Upper lobe of left lung (tissue), 4 donors: Measurements from ENCODE around the gene PAH.

ENCODE experiments used
- EP300 ChIP-seq, 4 donors: sonication (generic); formaldehyde crosslinking; IDR thresholded peaks; one replicate each; pipeline ENCODE4 v1.5.1; 2017; ENCODE audit warnings: antibody characterized with exemption in 4 of 4, control low read depth in 2 of 4
- POLR2A ChIP-seq, 4 donors: fragments of 450-650 bp; IDR thresholded peaks; one replicate each; pipeline ENCODE4 v1.5.1; 2016 to 2017; ENCODE audit warnings: antibody characterized with exemption in 4 of 4, mild to moderate bottlenecking in 2 of 4
- POLR2AphosphoS5 ChIP-seq, 2 donors: sonication (generic); formaldehyde crosslinking; IDR thresholded peaks; one replicate each; pipeline ENCODE4 v1.5.1; 2017; ENCODE audit warnings: antibody characterized with exemption in 2 of 2
- TF ChIP-seq, protein P1 (sequence below), 6 experiments: fragments of 450-650 bp in 4 of 6; fragments of 200-600 bp in 2 of 6; sonication (generic) in 2 of 6; IDR thresholded peaks; one replicate each; pipeline ENCODE4 v1.5.1; 2016 to 2019; ENCODE audit warnings: antibody characterized with exemption in 6 of 6

DNA sequence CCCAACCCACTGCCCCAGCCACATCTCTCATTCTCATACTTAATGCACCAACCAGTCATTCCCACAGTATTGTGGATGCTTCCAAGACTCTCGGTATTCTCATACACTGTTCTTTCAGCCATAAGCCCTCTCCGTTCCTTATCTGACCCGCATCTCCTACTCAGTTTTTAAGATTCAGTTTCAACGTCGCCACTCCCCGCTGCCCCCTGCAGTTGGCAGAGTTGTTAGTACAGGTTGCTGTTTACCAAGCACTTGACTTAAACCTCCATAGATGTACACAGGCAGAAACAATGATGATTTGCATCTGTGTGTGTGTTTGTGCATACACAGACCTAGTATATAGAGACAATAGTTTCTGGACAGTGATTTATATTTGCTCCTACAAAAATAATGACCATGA is 40.2 kb downstream of the PAH start:
- TF ChIP-seq, protein P1, sequence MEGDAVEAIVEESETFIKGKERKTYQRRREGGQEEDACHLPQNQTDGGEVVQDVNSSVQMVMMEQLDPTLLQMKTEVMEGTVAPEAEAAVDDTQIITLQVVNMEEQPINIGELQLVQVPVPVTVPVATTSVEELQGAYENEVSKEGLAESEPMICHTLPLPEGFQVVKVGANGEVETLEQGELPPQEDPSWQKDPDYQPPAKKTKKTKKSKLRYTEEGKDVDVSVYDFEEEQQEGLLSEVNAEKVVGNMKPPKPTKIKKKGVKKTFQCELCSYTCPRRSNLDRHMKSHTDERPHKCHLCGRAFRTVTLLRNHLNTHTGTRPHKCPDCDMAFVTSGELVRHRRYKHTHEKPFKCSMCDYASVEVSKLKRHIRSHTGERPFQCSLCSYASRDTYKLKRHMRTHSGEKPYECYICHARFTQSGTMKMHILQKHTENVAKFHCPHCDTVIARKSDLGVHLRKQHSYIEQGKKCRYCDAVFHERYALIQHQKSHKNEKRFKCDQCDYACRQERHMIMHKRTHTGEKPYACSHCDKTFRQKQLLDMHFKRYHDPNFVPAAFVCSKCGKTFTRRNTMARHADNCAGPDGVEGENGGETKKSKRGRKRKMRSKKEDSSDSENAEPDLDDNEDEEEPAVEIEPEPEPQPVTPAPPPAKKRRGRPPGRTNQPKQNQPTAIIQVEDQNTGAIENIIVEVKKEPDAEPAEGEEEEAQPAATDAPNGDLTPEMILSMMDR (IDR thresholded peaks at IDR 0.05): no peak
- no peak for TF ChIP-seq POLR2A (IDR thresholded peaks at IDR 0.05)
- TF ChIP-seq POLR2AphosphoS5 (IDR thresholded peaks at IDR 0.05): no peak
- no peak for TF ChIP-seq EP300 (IDR thresholded peaks at IDR 0.05)
